Activated T-cell treated with anti-CD3 and anti-CD28 coated beads, Interleukin-2, amount 50 U/mL, for 1 hour (primary cell): ENCODE measurements around the gene HEATR5A.
"Not testable (repeated sequence)": the region's sequence is repeated elsewhere in the genome, so short reads cannot be mapped to it uniquely, and the experiment has no call there.

Source experiments
- DNase-seq: peaks from one replicate; pipeline ENCODE4 v3.0.0-alpha.2; 2020

HEATR5A gene

DNA sequence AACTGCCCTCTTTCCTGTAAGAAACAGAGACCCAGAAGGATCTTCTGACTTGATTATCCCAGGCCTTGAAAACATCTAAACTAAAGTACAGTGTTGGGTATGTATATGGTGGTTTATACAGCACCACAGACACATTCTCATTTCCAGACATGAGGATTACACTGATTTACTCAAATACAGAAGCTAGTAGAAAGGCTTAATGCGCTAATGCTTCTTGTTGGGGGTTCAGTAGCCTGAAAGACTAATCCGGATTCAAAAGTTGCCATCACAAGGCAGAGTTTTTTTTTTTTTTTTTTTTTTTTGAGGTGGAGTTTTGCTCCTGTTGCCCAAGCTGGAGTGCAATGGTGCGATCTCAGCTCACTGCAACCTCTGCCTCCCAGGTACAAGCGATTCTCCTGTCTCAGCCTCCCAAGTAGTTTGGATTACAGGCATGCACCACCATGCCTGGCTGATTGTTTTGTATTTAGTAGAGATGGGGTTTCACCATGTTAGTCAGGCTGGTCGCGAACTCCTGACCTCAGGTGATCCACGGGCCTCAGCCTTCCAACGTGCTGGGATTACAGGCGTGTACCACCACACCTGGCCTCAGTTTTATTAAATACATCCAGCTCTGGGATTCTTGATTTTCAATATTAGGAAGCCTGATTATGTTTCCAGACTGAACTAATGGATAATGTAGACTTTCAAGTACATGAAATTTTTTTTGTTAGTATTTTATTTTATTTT lies 166.4 kb downstream of the HEATR5A start:
- DNase-seq = no peak

- no peak for DNase-seq
Measured at GRCh38 chr14:31252865-31253264, 167.5 kb downstream of the HEATR5A start.

DNA sequence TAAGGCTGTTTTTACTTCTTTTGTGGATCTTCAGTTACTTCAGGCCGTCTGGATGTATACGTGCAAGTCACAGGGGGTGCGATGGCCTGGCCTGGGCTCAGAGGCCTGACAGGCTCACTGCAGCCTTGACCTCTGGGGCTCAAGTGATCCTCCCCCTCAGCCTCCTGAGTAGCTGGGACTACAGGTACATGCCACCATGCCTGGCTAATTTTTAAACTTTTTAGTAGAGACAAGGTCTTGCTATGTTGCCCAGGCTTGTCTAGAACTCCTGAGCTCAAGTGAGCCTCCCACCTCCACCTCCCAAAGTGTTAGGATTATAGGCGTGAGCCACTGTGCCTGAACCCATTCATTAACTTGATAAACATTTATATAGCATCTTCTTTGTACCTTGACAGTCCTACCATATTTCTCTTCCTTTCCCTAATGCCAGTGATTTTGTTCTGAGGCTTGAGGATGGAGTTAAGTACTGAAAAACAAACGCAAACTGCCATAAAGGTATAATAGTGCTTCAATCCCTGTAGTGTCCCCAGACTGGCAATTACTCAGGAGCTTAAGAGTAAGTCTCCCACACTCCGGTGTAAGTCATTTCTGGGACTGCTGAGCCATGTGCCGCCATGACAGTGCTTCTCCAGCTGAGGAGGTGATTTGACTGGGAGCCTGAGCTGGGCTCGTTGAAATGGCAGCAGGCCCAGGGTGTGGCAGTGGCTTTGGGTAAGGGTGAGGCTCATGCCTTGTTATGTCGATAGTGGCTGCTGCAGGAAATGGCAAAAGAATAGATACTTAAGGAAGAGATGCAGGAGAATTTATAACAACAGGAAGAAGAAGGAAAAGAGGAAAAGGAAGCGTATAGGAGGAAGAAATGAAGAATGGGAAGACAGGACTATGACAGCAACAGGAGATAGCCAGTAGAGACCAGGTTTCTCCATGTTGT lies 169.1 kb downstream of the HEATR5A start:
- no peak for DNase-seq

- no peak for DNase-seq
Measured at GRCh38 chr14:31244626-31245025, 175.7 kb downstream of the HEATR5A start.

DNA sequence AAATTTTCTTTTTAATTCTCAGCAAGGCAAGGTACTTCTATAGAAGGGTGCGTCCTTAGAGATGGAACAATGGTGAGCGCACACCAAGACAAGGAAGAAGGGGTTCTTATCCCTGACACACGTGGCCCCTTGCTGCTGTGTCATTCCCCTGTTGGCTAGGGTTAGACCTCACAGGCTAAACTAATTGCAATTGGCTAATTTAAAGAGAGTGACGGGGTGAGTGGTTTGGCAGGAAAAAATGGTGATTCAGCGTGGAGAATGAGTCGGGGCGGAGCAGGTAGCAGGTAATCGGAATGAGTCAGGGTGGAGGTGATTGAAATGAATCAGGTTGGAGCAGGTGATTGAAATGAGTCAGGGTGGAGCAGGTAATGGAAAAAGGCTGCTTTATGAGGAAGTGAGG lies 176.5 kb downstream of the HEATR5A start:
- no peak for DNase-seq

DNA sequence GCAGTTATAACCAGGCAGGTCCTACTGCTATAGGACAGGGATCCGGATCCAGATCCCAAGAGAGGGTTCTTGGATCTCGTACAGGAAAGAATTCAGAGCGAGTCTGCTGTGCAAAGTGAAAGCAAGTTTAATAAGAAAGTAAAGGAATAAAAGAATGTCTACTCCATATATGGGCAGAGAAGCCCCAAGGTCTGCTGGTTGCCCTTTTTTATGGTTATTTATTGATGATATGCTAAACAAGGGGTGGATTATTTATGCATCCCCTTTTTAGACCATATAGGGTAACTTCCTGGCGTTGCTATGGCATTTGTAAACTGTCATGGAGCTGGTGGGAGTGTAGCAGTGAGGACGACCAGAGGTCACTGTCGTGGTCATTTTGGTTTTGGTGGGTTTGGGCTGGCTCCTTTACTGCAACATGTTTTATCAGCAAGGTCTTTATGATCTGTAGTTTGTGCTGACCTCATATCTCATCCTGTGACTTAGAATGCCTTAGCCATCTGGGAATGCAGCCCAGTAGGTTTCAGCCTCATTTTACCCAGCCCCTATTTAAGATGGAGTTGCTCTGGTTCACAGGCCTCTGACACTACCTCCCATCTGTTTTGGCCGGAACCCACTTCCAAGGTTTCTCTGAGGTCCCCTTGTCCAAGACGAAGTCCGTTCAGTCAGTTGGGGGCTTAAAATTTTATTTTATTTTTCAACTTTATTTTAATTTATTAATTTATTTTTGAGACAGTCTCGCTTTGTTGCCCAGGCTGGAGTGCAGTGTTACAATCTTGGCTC lies 178.0 kb downstream of the HEATR5A start:
- DNase-seq = not testable (repeated sequence)
